GM19240 (cell line): Measurements from ENCODE around the gene SPECC1L.

Source experiments
- DNase-seq: peaks from one replicate; pipeline ENCODE4 v3.0.0; 2011; ENCODE audit warnings: low spot score; ENCODE audit not compliant: insufficient read length

SPECC1L gene

GRCh38 chr22:24441406-24442351 lies 171.0 kb downstream of the SPECC1L start:
- no peak for DNase-seq

GRCh38 chr22:24442352-24442744 lies 171.7 kb downstream of the SPECC1L start:
- DNase-seq, result no peak

GRCh38 chr22:24443668-24444067 lies 173.0 kb downstream of the SPECC1L start:
- no peak for DNase-seq

- no peak for DNase-seq
Measured at GRCh38 chr22:24444251-24444650, 173.6 kb downstream of the SPECC1L start.

GRCh38 chr22:24444729-24445466 lies 174.3 kb downstream of the SPECC1L start:
- no peak for DNase-seq

GRCh38 chr22:24445481-24446259 lies 175.0 kb downstream of the SPECC1L start:
- no peak for DNase-seq

- DNase-seq, result no peak
Measured at GRCh38 chr22:24446260-24446611, 175.6 kb downstream of the SPECC1L start.

GRCh38 chr22:24450610-24451009 lies 180.0 kb downstream of the SPECC1L start:
- no peak for DNase-seq

GRCh38 chr22:24451162-24451561 lies 180.5 kb downstream of the SPECC1L start:
- DNase-seq, result no peak

GRCh38 chr22:24453853-24454252 lies 183.2 kb downstream of the SPECC1L start:
- no peak for DNase-seq

- no peak for DNase-seq
Measured at GRCh38 chr22:24455039-24455438, 184.4 kb downstream of the SPECC1L start.

GRCh38 chr22:24455751-24456426 lies 185.3 kb downstream of the SPECC1L start:
- no peak for DNase-seq

- no peak for DNase-seq
Measured at GRCh38 chr22:24457894-24458420, 187.3 kb downstream of the SPECC1L start.

GRCh38 chr22:24459911-24460310 lies 189.3 kb downstream of the SPECC1L start:
- no peak for DNase-seq

GRCh38 chr22:24460418-24461089 lies 189.9 kb downstream of the SPECC1L start:
- DNase-seq, result no peak

GRCh38 chr22:24463071-24463760 lies 192.6 kb downstream of the SPECC1L start:
- no peak for DNase-seq

GRCh38 chr22:24465566-24465965 lies 194.9 kb downstream of the SPECC1L start:
- no peak for DNase-seq

GRCh38 chr22:24465975-24466374 lies 195.3 kb downstream of the SPECC1L start:
- no peak for DNase-seq

- DNase-seq, result no peak
Measured at GRCh38 chr22:24466716-24467328, 196.2 kb downstream of the SPECC1L start.
